Cardiac fibroblast (primary cell): ENCODE measurements around the gene ARIH1.
"Not testable (repeated sequence)": the region's sequence is repeated elsewhere in the genome, so short reads cannot be mapped to it uniquely, and the experiment has no call there.

ENCODE experiments used
- DNase-seq, 2 donors: peaks; one replicate each; pipeline versions ENCODE4 v3.0.0 to v3.0.0-alpha.2; 2010; ENCODE audit warnings: low read depth in 2 of 2
- H3K4me3 ChIP-seq, 2 donors: replicated peaks in 1 of 2; 1 replicate in 1 of 2; 2 replicates in 1 of 2; pipeline ENCODE4 v1.5.1; 2011; ENCODE audit warnings: low read depth in 2 of 2, low read length in 2 of 2, mild to moderate bottlenecking in 2 of 2, moderate library complexity in 1 of 2

ARIH1 gene

DNA sequence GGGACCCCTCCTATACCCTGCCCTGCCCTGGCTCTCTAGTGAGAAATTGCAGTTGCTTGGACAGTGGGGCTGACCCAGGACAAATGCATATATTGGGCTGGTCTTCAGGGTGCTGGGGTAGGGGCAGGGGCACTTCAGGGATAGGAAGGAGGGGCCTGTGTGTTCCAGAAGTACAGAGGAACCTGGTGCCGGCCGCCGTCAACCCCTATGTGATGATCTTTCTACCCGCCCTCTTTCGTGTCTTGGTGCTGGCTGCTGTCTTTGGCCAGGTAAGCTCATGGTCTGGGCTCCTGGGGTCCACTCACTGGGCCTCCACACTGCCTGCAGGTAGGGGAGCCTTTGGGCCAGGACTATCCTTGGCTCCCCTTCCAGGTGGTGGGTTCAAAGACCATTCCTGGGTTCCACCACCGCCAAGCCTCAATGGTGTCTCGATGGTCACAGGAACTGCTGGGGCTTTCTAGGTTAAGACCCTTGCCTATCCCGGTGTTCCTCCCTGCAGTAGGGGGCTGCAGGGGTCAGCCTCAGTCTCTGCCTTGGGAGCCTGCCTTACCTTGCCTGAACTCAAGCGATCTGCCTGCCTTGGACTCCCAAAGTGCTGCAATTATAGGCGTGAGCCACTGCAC, 174.6 kb downstream of the ARIH1 start:
- not testable (repeated sequence) for DNase-seq, H3K4me3 ChIP-seq
